GM19023 (cell line): ENCODE measurements around the gene ZNF74.
"Not testable (repeated sequence)": the region's sequence is repeated elsewhere in the genome, so short reads cannot be mapped to it uniquely, and the experiment has no call there.

ENCODE experiments used
- ATAC-seq: cut with Tn5 transposase; IDR thresholded peaks from one replicate; pipeline ENCODE4 v1.9.1; 2021; ENCODE audit warnings: mild to moderate bottlenecking, moderate library complexity; ENCODE audit not compliant: unreplicated experiment

Gene ZNF74

DNA sequence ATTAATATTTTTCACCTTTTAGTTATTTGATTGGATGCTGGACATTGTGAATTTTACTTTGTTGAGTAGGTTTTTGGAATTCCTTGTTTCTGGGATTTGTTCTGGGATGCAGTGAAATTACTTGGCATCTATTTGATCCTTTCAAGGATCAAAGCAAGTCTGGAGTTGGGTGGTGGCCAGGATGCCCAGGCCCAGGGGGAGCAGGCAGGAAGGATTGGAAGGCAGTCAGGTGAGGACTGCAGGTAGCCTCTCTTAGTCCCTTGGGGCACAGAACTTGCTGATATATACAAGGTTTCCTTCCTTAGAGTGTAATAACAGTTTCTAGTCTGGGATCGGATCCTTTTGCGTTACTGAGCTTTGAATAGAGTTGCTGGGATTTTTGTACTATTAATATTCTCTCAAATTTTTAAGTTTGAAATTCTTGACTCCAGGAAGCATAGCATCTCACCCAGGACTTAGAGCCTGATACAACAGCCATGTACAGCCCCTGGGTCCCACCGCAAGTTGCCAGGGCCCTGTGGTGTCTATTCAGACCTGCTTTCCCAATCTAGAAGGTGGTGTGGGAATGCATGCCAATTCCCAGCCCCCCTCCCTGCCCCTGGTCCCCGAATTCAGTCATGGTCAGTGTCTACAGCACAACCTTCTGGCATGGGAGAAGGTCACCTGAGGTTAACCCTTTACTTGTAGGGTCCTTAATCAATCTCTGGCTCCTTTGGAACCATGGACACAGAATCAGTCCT, 6.1 kb downstream of the ZNF74 start:
- ATAC-seq = no peak

DNA sequence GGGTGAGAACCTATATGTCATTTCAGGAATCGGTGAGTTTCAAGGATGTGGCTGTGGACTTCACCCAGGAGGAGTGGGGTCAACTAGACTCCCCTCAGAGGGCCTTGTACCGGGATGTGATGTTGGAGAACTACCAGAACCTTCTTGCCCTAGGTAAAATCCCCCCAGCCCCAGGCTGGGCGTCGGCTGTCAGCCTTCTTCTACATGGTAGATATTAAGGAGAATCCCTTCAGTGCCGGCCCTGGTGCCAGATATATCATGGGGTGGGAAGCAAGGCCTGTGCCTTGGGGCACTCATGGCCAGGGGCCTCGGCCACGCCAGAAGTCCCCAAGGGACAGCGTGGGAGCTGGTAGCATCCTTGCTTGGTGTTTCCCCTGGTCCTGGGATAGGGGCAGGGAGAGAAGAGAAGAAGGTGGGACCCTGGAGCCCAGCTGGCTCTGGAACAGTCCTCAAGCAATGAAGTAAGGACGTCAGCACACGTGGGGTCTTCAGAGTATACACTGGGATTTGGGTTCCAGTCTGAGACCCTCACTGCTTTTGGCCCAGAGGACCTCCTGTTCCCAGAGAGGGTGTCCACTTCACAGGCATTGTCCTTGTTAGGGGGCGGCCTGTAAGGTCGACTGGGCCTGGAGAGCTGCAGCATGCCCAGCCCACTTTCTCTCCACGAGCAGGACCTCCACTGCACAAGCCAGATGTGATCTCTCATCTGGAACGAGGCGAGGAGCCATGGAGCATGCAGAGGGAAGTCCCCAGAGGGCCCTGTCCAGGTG, 6.8 kb downstream of the ZNF74 start:
- ATAC-seq = no peak

- no peak for ATAC-seq
Observed at GRCh38 chr22:20401376-20402014, 7.5 kb downstream of the ZNF74 start.

DNA sequence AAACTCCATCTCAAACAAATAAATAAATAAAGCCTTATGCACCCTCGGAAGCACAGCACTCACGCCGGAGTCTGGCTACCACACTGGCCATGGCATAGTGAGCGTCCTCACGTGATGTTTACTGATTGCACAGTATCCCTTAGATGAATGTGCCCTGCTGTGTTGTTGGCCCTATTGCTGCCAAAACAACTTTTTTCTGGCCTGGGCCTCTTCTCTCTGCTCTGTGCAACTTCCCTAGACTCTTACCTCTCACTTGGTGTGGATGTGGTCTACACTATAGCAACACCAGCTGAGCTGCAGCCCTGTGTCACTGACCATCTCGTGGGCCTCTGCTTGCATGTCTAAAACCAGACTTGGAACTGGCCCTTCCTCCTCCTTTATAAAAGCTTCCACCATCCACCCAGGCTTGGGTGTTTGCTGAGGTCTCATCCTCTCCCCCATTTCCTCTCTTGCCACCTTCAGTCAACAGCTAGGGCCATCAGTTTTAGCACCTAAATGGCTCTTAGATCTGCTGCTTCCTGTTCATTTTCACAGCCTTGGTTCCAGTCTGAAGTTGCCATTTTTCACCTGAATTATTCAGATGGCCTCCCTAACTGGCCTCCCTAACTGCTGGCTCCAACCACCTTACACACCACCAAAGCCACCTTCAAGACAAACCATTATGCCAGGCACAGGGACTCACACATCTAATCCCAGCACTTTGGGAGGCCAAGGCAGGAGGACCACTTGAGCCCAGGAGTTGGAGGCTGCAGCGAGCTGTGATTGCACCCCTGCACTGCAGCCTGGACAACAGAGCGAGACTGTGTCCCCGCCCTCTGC, 9.2 kb downstream of the ZNF74 start:
- no peak for ATAC-seq

- ATAC-seq = no peak
Observed at GRCh38 chr22:20403779-20404140, 9.8 kb downstream of the ZNF74 start.

DNA sequence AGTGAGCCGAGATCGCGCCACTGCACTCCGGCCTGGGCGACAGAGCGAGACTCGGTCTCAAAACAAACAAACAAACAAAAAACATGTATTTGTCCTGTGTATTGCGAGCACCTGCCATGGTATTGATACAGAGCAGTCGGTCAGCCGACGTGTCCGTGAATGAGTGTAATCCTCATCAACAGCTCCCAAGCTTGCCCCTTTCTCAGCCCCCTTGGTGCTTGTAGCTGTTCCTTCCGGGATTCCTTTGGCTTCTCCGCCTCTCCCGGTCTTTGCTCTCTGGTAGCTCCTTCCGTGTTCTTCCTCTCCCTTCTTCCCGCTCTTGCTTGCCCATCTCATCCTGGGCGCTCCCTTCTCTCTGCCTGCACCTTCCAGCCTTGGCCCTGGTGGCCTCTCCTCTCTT, 10.9 kb downstream of the ZNF74 start:
- ATAC-seq = no peak

DNA sequence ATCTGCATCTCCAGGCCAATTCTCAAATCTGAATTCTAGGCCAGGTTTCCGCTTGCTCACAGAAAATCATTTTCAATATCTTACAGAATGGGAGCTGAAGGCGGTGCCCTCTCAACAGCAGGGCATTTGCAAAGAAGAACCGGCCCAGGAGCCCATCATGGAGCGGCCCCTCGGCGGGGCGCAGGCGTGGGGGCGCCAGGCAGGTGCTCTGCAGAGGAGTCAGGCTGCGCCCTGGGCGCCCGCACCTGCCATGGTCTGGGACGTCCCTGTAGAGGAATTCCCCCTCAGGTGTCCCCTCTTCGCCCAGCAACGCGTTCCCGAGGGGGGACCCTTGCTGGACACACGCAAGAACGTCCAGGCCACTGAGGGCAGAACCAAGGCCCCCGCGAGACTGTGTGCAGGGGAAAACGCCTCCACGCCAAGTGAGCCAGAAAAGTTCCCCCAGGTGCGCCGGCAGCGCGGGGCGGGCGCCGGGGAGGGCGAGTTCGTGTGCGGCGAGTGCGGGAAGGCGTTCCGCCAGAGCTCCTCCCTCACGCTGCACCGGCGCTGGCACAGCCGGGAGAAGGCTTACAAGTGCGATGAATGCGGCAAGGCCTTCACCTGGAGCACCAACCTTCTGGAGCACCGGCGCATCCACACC, 11.5 kb downstream of the ZNF74 start:
- ATAC-seq = no peak

- ATAC-seq = no peak
Observed at GRCh38 chr22:20405931-20406685, 12.2 kb downstream of the ZNF74 start.

- ATAC-seq = no peak
Observed at GRCh38 chr22:20406686-20407408, 12.9 kb downstream of the ZNF74 start.

DNA sequence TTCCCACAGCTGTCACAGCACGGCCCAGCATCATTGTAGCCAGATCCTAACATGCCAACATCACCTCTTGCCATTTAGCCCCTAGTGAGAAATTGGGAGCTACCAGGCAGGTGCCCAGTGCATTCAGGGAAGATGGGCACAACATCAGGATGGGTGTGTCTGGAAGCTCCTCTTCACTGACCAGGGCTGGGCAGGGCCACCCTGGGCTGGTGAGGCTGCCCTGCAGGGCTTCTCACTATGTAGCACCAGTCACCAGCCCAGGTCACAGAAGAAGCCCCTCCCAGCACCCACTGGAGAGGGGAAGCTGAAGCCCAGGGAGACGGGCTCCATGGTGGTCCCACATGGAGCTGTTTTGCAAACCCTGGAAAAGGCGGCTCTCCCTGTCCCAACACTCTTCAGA, 13.9 kb downstream of the ZNF74 start:
- no peak for ATAC-seq

GRCh38 chr22:20408891-20409290, 14.9 kb downstream of the ZNF74 start:
- no peak for ATAC-seq

- not testable (repeated sequence) for ATAC-seq
Observed at GRCh38 chr22:20409385-20409784, 15.4 kb downstream of the ZNF74 start.

GRCh38 chr22:20412474-20413216, 18.7 kb downstream of the ZNF74 start:
- ATAC-seq = no peak

DNA sequence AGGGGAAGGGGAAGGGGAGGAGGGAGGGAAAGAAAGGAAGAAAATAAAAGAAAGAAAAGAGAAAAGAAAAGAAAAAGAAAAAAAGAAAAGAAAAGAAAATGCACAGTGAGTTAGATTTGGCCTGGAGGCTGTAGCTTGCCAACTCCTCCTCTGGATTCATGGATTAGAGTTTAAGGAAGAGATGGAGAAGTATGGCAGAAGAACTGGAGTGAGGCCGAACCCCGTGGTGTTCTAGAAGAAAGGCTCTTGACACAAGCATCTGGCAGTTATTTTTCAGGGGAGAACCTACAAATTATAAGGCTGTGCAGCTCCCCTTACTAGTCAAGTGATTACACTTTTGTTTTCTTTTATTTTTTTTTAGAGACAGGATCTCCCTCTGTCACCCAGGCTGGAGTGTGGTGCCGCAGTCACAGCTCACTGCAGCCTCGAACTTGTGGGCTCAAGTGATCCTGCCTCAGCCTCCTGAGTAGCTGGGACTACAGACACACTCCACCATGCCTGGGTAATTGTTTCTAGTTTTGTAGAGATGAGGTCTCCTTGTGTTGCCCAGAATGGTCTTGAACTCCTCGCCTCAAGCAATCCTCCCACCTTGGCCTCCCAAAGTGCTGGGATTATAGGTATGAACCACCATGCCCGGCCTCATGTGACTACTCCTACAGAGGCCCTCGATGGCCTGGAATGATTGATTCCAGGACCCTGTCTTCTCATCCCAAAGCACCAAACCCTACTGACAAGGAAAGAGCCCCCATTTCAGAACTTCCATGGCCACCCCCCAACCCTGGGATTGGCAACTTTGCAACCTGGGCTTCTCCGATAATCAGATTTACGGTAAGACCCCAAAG, 19.5 kb downstream of the ZNF74 start:
- no peak for ATAC-seq

DNA sequence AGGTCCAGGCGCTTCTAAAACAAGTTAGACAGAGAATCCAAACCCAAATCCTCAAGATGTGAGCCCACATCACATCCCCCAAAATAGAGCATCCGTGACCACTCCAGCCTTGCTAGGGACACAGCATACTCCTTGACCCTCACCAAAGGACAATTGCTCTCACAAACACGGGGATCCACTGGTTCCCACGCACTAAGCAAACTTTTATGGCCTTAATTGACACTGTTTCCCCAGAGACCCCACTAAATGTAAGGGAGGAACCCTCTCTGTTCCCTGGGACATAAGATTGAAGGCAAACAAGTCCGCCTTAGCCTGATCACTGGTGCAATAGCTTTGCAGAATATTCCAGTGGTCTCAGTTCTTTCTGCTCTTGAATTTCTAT, 20.1 kb downstream of the ZNF74 start:
- no peak for ATAC-seq

GRCh38 chr22:20414450-20414849, 20.5 kb downstream of the ZNF74 start:
- no peak for ATAC-seq

DNA sequence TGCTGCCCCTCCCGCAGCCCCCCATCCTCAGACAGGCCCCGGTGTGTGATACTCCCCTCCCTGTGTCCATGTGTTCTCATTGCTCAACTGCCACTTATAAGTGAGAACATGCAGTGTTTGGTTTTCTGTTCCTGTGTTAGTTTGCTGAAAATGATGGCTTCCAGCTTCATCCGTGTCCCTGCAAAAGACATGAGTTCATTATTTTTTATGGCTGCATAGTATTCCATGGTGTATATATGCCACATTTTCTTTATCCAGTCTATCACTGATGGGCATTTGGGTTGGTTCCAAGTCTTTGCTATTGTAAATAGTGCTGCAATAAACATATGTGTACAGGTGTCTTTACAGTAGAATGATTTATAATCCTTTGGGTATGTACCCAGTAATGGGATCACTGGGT, 21.3 kb downstream of the ZNF74 start:
- not testable (repeated sequence) for ATAC-seq

DNA sequence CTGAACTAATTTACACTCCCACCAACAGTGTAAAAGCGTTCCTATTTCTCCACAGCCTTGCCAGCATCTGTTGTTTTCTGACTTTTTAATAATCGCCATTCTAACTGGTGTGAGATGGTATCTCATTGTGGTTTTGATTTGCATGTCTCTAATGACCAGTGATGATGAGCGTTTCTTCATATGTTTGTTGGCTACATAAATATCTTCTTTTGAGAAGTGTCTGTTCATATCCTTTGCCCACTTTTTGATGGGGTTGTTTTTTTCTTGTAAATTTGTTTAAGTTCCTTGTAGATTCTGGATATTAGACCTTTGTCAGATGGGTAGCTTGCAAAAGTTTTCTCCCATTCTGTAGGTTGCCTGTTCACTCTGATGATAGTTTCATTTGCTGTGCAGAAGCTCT, 21.7 kb downstream of the ZNF74 start:
- ATAC-seq = not testable (repeated sequence)
